ENCODE results near the gene WDR89.
"Not testable (repeated sequence)": the region's sequence is repeated elsewhere in the genome, so short reads cannot be mapped to it uniquely, and the experiment has no call there.

Gene WDR89

GRCh38 chr14:63642656-63643382 lies 1.1 kb upstream of the WDR89 start:
- Histone ChIP-seq H3K27me3 (no peaks in the 10 kb centered on the region), H3K36me3 (peaks cover 0 to 26% (median 19%) of the 10 kb centered on the region in 11 experiments; a peak in 17 of 22 replicates), H3K4me2 (peak overlapping the region; percentile 65 to 85 (median 72)), H3K4me1 (peaks cover 14 to 33% (median 26%) of the 10 kb centered on the region in 10 experiments; a peak in 19 of 20 replicates), H4K20me1 (no peaks in the 10 kb centered on the region; a peak in 1 of 22 replicates), H3K27ac (peak overlapping the region in 10 of 11 experiments; percentile 82 to 97 (median 90); a peak in 18 of 22 replicates), H3K9ac (peak overlapping the region; percentile 82 to 93 (median 88); a peak in 18 of 22 replicates), H3K4me3 (peak overlapping the region; percentile 62 to 79 (median 68)), H3K9me3 (replicated peaks in 1 of 11) (peaks cover 0 to 6% (median 4%) of the 10 kb centered on the region in 11 experiments; a peak in 14 of 22 replicates)
- no peak for TF ChIP-seq Cebpa-rat (IDR thresholded peaks at IDR 0.05)

DNA sequence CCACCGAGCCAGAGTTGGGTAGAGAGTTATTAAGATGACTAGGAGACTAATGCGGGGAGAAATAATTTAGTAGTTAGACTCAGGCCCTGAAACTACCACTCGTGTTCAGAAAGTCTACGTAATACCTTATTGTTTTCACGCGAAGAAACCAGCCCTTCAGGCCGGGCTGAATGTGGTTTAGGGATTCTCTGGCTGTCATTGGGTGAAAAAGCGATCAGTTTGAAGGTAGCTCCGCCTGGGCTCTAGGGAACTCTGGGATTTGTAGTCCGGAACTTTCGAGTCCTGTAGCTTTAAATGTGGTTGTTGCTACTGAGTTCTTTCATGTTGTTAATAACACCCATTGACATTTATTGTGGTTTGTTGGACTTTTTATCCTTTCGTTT lies 549 bp upstream of the WDR89 start:
- Histone ChIP-seq H3K4me3 (peak overlapping the region; percentile 62 to 79 (median 68)), H3K9ac (peak overlapping the region; percentile 82 to 93 (median 88)), H3K27me3 (no peaks in the 10 kb centered on the region), H4K20me1 (no peaks in the 10 kb centered on the region; a peak in 2 of 22 replicates), H3K27ac (peak overlapping the region; percentile 82 to 97 (median 90)), H3K4me2 (peak overlapping the region; percentile 65 to 85 (median 72); a peak in 21 of 22 replicates), H3K9me3 (replicated peaks in 1 of 11) (peaks cover 2 to 12% (median 10%) of the 10 kb centered on the region in 11 experiments; a peak in 20 of 22 replicates), H3K4me1 (peaks cover 14 to 33% (median 26%) of the 10 kb centered on the region in 10 experiments; a peak in 19 of 20 replicates), H3K36me3 (peaks cover 0 to 32% (median 25%) of the 10 kb centered on the region in 11 experiments; a peak in 18 of 22 replicates)
- TF ChIP-seq Cebpa-rat (IDR thresholded peaks at IDR 0.05) = no peak

DNA sequence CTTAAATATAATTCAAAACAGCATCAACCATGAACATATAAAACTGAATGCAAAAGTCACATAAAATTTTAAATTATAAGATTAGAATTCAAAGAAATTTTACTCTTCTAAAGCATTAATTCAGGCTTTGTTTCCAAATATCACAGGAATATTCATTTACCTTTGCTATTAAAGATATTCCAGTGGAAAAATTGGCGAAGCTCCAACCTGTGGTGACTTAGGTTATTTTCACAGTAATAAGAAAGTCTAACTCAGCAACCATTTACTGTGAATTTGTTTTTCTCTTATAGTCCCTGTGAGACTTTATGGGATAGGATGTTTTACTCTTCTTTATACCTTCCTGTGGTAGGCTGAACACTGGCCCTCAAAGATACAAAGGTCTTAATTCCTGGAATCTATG lies 3.2 kb downstream of the WDR89 start:
- no peak overlapping the region for H3K4me3 ChIP-seq

DNA sequence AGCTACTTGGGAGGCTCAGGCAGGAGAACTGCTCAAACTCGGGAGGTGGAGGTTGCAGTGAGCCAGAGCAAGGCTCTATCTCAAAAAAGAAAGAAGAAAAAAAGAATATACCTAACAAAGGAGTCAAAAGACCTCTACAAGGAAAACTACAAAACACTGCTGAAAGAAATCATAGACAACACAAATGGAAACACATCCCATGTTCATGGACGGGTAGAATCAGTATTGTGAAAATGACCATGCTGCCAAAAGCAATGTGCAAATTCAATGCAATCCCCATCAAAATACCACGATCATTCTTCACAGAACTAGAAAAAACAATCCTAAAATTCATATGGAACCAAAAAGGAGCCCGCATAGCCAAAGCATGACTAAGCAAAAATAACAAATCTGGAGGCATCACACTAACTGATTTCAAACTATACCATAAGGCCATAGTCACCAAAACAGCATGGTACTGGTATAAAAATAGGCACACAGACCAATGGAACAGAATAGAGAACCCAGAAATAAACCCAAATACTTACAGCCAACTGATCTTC lies 5.5 kb downstream of the WDR89 start:
- H3K9ac ChIP-seq, H3K4me2 ChIP-seq, H3K27ac ChIP-seq, H3K27me3 ChIP-seq: not testable (repeated sequence)
- Histone ChIP-seq H3K4me1 (peaks cover 15 to 37% (median 30%) of the 10 kb centered on the region in 10 experiments), H3K9me3 (replicated peaks in 1 of 11) (peaks cover 24 to 37% (median 36%) of the 10 kb centered on the region in 11 experiments), H3K36me3 (peaks cover 0 to 71% (median 48%) of the 10 kb centered on the region in 11 experiments; a peak in 21 of 22 replicates), H3K4me3 (peak overlapping the region in 1 of 10 experiments; percentile 32; a peak in 1 of 20 replicates), H4K20me1 (peaks cover 0 to 42% (median 29%) of the 10 kb centered on the region in 11 experiments; a peak in 16 of 22 replicates)

More for the DNA sequence above, 3.2 kb downstream of the WDR89 start:
- Histone ChIP-seq H3K4me1 (peaks cover 23 to 44% (median 36%) of the 10 kb centered on the region in 10 experiments), H3K27me3 (no peaks in the 10 kb centered on the region), H3K9me3 (replicated peaks in 1 of 11) (peaks cover 24 to 37% (median 36%) of the 10 kb centered on the region in 11 experiments), H3K27ac (no peak overlapping the region), H3K9ac (peak overlapping the region in 1 of 11 experiments; percentile 28; a peak in 1 of 22 replicates), H4K20me1 (peaks cover 0 to 19% (median 8%) of the 10 kb centered on the region in 11 experiments; a peak in 12 of 22 replicates), H3K4me2 (peak overlapping the region in 4 of 11 experiments; percentile 3 to 23 (median 5); a peak in 2 of 22 replicates), H3K36me3 (peaks cover 0 to 56% (median 44%) of the 10 kb centered on the region in 11 experiments; a peak in 20 of 22 replicates)
- no peak for TF ChIP-seq Cebpa-rat (IDR thresholded peaks at IDR 0.05)

DNA sequence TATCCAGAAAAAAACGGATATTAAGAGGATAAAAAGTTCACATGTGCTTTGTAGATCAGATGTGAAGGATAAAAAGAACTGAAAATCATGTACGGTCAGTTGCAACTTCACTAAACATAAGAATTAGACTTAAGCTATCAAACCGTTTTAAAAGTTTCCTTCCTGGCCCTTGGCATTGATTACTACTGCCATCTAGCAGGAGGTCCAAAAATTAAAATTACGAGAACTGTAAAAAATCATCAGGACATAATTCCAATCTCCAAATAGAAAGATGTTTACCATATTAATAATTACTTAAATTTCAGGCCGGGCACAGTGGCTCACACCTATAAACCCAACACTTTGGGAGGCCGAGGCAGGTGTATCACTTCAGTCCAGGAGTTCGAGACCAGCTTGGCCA lies 7.9 kb downstream of the WDR89 start:
- Histone ChIP-seq H3K4me2 (peak overlapping the region in 3 of 11 experiments; percentile 3 to 26 (median 5); a peak in 1 of 22 replicates), H3K4me3 (no peak overlapping the region), H3K9me3 (replicated peaks in 1 of 11) (peaks cover 24 to 37% (median 36%) of the 10 kb centered on the region in 11 experiments), H3K9ac (peak overlapping the region in 1 of 11 experiments; percentile 29; a peak in 1 of 22 replicates), H3K4me1 (peaks cover 0 to 15% (median 11%) of the 10 kb centered on the region in 10 experiments; a peak in 14 of 20 replicates), H4K20me1 (peaks cover 0 to 66% (median 40%) of the 10 kb centered on the region in 11 experiments; a peak in 17 of 22 replicates), H3K36me3 (peaks cover 3 to 67% (median 52%) of the 10 kb centered on the region in 11 experiments; a peak in 21 of 22 replicates), H3K27me3 (no peaks in the 10 kb centered on the region), H3K27ac (peak overlapping the region in 1 of 11 experiments; percentile 9; a peak in 1 of 22 replicates)
- TF ChIP-seq Cebpa-rat (IDR thresholded peaks at IDR 0.05) = no peak

- peaks cover 0 to 73% (median 40%) of the 10 kb centered on the region in 11 experiments; a peak in 18 of 22 replicates for H4K20me1 ChIP-seq
- TF ChIP-seq Cebpa-rat (IDR thresholded peaks at IDR 0.05) = no peak
- H3K27me3 ChIP-seq = no peaks in the 10 kb centered on the region
- no peak overlapping the region for H3K27ac ChIP-seq
- H3K4me1 ChIP-seq = peaks cover 0 to 14% (median 10%) of the 10 kb centered on the region in 10 experiments; a peak in 14 of 20 replicates
- peaks cover 5 to 65% (median 52%) of the 10 kb centered on the region in 11 experiments for H3K36me3 ChIP-seq
- H3K4me3 ChIP-seq = no peak overlapping the region
- no peak overlapping the region for H3K9ac ChIP-seq
- peaks cover 24 to 35% (median 33%) of the 10 kb centered on the region in 11 experiments for H3K9me3 ChIP-seq (replicated peaks in 1 of 11)
- H3K4me2 ChIP-seq = no peak overlapping the region
Observed at GRCh38 chr14:63632932-63633514, 8.6 kb downstream of the WDR89 start.

- no peak for TF ChIP-seq Cebpa-rat (IDR thresholded peaks at IDR 0.05)
- Histone ChIP-seq H3K9me3 (replicated peaks in 1 of 11) (no peaks in the 10 kb centered on the region), H3K27me3 (no peaks in the 10 kb centered on the region), H3K36me3 (peaks cover 39 to 87% (median 67%) of the 10 kb centered on the region in 11 experiments), H3K9ac (no peak overlapping the region), H3K4me1 (no peaks in the 10 kb centered on the region), H3K4me2 (no peak overlapping the region), H4K20me1 (peaks cover 0 to 85% (median 21%) of the 10 kb centered on the region in 11 experiments; a peak in 10 of 22 replicates), H3K4me3 (no peak overlapping the region), H3K27ac (no peak overlapping the region)
Observed at GRCh38 chr14:63624701-63625100, 17.0 kb downstream of the WDR89 start.

DNA sequence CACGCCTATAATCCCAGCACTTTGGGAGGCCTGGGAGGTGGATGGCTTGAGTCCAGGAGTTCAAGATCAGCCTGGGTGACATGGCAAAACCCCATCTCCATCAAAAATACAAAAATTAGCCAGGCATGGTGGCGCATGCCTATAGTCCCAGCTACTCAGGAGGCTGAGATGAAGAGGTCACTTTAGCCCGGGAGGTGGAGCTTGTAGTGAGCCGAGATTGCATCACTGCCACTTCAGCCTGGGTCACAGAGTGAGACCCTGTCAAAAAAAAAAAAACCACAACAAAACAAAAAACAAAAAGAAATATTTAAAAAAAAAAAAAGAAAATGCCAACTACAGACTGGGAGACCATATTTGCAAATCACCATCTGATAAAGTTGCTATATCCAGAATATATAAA lies 17.5 kb downstream of the WDR89 start:
- H4K20me1 ChIP-seq = peaks cover 0 to 83% (median 21%) of the 10 kb centered on the region in 11 experiments; a peak in 10 of 22 replicates
- H3K4me3 ChIP-seq = no peak overlapping the region
- H3K4me1 ChIP-seq = no peaks in the 10 kb centered on the region
- no peak for TF ChIP-seq Cebpa-rat (IDR thresholded peaks at IDR 0.05)
- peaks cover 43 to 87% (median 67%) of the 10 kb centered on the region in 11 experiments for H3K36me3 ChIP-seq
- H3K4me2 ChIP-seq = no peak overlapping the region
- H3K27ac ChIP-seq = no peak overlapping the region
- no peaks in the 10 kb centered on the region for H3K27me3 ChIP-seq
- no peak overlapping the region for H3K9ac ChIP-seq
- H3K9me3 ChIP-seq (replicated peaks in 1 of 11) = no peaks in the 10 kb centered on the region

GRCh38 chr14:63621975-63622374 lies 19.7 kb downstream of the WDR89 start:
- H3K36me3 ChIP-seq = peaks cover 55 to 93% (median 78%) of the 10 kb centered on the region in 11 experiments
- not testable (repeated sequence) for H3K9ac ChIP-seq; H3K9me3 ChIP-seq (replicated peaks in 1 of 11); H3K4me3 ChIP-seq; H3K4me1 ChIP-seq; H3K27ac ChIP-seq; H3K27me3 ChIP-seq; H3K4me2 ChIP-seq
- H4K20me1 ChIP-seq = peaks cover 0 to 83% (median 33%) of the 10 kb centered on the region in 11 experiments; a peak in 10 of 22 replicates

All from BLaER1 treated with 17β-estradiol and CSF1 and Interleukin-3, amounts not matched to agents 10 nM and 100 nM (cell line).